Activated CD4-positive, alpha-beta T cell treated with anti-CD3 and anti-CD28 coated beads for 48 hours (primary cell): ENCODE data around the gene ARHGAP45.
"Not testable (repeated sequence)": the region's sequence is repeated elsewhere in the genome, so short reads cannot be mapped to it uniquely, and the experiment has no call there.

Experiments used
- DNase-seq: peaks from one replicate; pipeline ENCODE4 v3.0.0-alpha.2; 2020

Gene ARHGAP45

GRCh38 chr19:1066748-1067340 is at the start of gene ARHGAP45:
ARHGAP45 (plus strand) TSS chr19:1067167; CDS start chr19:1067406, 239 bp downstream.
- DNase-seq, result peak; percentile 86

GRCh38 chr19:1017906-1018305 is 49.1 kb upstream of the ARHGAP45 start:
- DNase-seq, result no peak

- no peak for DNase-seq
Measured at GRCh38 chr19:1018393-1018792, 48.6 kb upstream of the ARHGAP45 start.

GRCh38 chr19:1018932-1019615 is 47.9 kb upstream of the ARHGAP45 start:
- DNase-seq, result no peak

GRCh38 chr19:1019616-1019961 is 47.4 kb upstream of the ARHGAP45 start:
- DNase-seq, result no peak

- DNase-seq, result peak; percentile 55
Measured at GRCh38 chr19:1019980-1020867, 46.7 kb upstream of the ARHGAP45 start.

GRCh38 chr19:1020868-1021425 is 46.0 kb upstream of the ARHGAP45 start, which contains the start of gene TMEM259:
TMEM259 (minus strand) TSS chr19:1021123; CDS start chr19:1020996, 127 bp downstream.
- peak; percentile 98 for DNase-seq

- not testable (repeated sequence) for DNase-seq
Measured at GRCh38 chr19:1023883-1024188, 43.1 kb upstream of the ARHGAP45 start.

- DNase-seq, result not testable (repeated sequence)
Measured at GRCh38 chr19:1025080-1025479, 41.9 kb upstream of the ARHGAP45 start.

- peak; percentile 77 for DNase-seq
Measured at GRCh38 chr19:1025960-1026782, 40.8 kb upstream of the ARHGAP45 start, which contains the start of gene CNN2. CNN2 (plus strand) TSS chr19:1026608; CDS start chr19:1026662, 54 bp downstream.

GRCh38 chr19:1026783-1027649 is 40.0 kb upstream of the ARHGAP45 start:
- peak; percentile 57 for DNase-seq

GRCh38 chr19:1027650-1028061 is 39.3 kb upstream of the ARHGAP45 start:
- no peak for DNase-seq

GRCh38 chr19:1028062-1028926 is 38.7 kb upstream of the ARHGAP45 start:
- peak; percentile 64 for DNase-seq

- DNase-seq, result no peak
Measured at GRCh38 chr19:1032264-1032867, 34.6 kb upstream of the ARHGAP45 start.

- no peak for DNase-seq
Measured at GRCh38 chr19:1035998-1036621, 30.9 kb upstream of the ARHGAP45 start.

GRCh38 chr19:1037621-1038064 is 29.3 kb upstream of the ARHGAP45 start:
- no peak for DNase-seq

GRCh38 chr19:1038978-1039645 is 27.9 kb upstream of the ARHGAP45 start:
- no peak for DNase-seq

- peak; percentile 100 for DNase-seq
Measured at GRCh38 chr19:1039646-1040475, 27.1 kb upstream of the ARHGAP45 start, which contains the start of gene ABCA7. ABCA7 (plus strand) TSS chr19:1040107; CDS start chr19:1041362, 1,255 bp downstream.
